BLaER1 (cell line): ENCODE data around the gene FAM174C.

Experiments used
- H3K27ac ChIP-seq: shearing (Covaris generic); formaldehyde crosslinking; 2 replicates; pipeline ENCODE4 v1.8.1; 2022
- H3K27me3 ChIP-seq: shearing (Covaris generic); formaldehyde crosslinking; 2 replicates; pipeline ENCODE4 v1.8.1; 2022
- H3K36me3 ChIP-seq: shearing (Covaris generic); formaldehyde crosslinking; 2 replicates; pipeline ENCODE4 v1.8.1; 2022
- H3K4me1 ChIP-seq: shearing (Covaris generic); formaldehyde crosslinking; 2 replicates; pipeline ENCODE4 v1.8.1; 2022
- H3K4me2 ChIP-seq: shearing (Covaris generic); formaldehyde crosslinking; 2 replicates; pipeline ENCODE4 v1.8.1; 2022
- H3K4me3 ChIP-seq: shearing (Covaris generic); formaldehyde crosslinking; 2 replicates; pipeline ENCODE4 v1.8.1; 2022
- H3K9ac ChIP-seq: shearing (Covaris generic); formaldehyde crosslinking; 2 replicates; pipeline ENCODE4 v1.8.1; 2022
- H3K9me3 ChIP-seq: shearing (Covaris generic); formaldehyde crosslinking; 2 replicates; pipeline ENCODE4 v1.8.1; 2022
- H4K20me1 ChIP-seq: shearing (Covaris generic); formaldehyde crosslinking; 2 replicates; pipeline ENCODE4 v1.8.1; 2022
- Cebpa-rat ChIP-seq: shearing (Covaris generic); IDR thresholded peaks from 2 replicates; pipeline ENCODE4 v1.8.1; 2022

The FAM174C gene

DNA sequence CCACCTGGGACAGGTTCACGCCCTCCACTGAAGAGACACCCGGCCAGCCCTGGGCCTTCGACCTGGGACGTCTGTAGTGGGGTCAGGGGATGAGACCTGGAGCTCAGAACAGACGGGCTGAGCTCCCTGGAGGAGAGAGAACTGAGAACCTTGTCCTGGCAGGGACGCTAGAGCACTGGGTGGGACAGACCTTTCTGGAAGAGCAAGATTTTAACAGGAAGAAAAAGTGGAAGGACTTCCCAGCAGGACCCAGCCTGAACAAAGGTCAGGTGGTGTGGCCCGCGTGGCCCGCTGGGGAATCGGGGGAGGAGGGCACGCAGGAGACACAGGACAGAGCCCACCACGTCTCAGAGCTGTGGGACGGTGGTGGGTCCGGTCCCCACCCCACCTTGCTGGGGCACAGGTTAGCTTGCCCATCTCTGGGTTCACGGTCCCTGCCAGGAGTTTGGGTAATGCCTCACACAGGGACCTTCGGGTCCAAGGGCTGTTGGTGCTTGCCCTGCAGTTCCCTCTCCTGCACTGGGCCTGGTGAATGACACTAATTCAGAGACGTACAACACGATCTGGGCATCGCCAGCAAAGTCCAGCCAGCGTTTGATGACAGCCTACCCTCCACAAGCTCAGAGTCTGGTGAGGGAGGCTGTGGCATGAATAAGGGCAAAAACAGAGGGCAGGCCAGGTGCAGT lies 9.1 kb downstream of the FAM174C start:
- no peak overlapping the region for H3K27ac ChIP-seq

DNA sequence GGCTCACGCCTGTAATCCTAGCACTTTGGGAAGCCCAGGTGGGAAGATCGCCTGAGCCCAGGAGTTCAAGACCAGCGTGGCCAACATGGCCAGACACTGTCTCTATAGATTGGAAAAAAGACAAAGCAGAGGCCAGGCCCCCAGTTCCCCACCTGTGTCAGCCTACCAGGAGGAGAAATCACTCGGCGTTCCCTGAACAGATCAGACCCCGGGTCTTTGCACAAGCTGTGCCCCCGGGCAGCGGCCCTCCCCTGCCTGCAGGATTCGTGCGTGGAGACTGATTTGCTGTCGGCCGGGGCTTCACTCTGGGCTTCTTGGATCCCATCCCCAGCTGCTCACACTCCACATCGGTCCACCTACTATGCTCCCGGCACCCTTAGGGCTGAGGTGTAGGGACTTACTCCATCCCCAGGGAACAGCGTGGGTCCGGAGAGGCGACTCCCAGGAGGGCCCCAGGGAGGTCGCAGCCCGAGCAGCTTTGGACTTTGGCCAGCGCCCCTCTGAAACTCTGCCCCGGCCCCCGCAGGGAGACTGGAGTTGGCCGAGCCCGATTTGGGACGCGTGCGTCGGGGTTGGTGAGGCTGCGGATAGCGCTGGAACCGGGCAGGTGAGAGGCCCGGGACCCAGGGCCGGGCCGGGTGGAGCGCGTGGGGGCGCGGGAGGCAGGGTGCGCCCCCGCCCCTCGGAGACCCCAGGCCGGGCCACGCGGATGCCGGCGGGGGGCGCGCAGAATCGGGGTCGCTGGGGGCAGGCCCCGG lies 9.8 kb downstream of the FAM174C start:
- H3K4me1 ChIP-seq, result peaks cover 33% of the 10 kb centered on the region
- H3K4me3 ChIP-seq, result peak overlapping the region; percentile 72
- H3K27ac ChIP-seq, result no peak overlapping the region
- peaks cover 58% of the 10 kb centered on the region for H4K20me1 ChIP-seq
- TF ChIP-seq Cebpa-rat, result no peak
- peak overlapping the region; percentile 98 for H3K4me2 ChIP-seq
- H3K27me3 ChIP-seq, result peaks cover 71% of the 10 kb centered on the region
- H3K9me3 ChIP-seq, result no peaks in the 10 kb centered on the region
- no peak overlapping the region for H3K9ac ChIP-seq
- H3K36me3 ChIP-seq, result no peaks in the 10 kb centered on the region

More for the DNA sequence above, 9.1 kb downstream of the FAM174C start:
- Histone ChIP-seq H3K9me3 (no peaks in the 10 kb centered on the region), H3K27me3 (peaks cover 68% of the 10 kb centered on the region), H3K4me2 (no peak overlapping the region), H3K4me3 (no peak overlapping the region), H4K20me1 (peaks cover 57% of the 10 kb centered on the region), H3K36me3 (peaks cover 2% of the 10 kb centered on the region), H3K4me1 (peaks cover 36% of the 10 kb centered on the region), H3K9ac (no peak overlapping the region)
- no peak for TF ChIP-seq Cebpa-rat

GRCh38 chr19:1285737-1286360 lies 10.5 kb downstream of the FAM174C start, which contains the start of gene EFNA2:
Gene EFNA2, plus strand, starts transcription at chr19:1285873. Its CDS starts 296 bp downstream, at chr19:1286169.
- Histone ChIP-seq H3K4me2 (peak within 1 kb of the TSS; percentile 98), H3K4me3 (peak within 1 kb of the TSS; percentile 72), H3K27ac (peak within 1 kb of the TSS; percentile 53; the same call in 1 of the 2 replicates), H3K27me3 (peaks cover 78% of the 10 kb centered on the region), H3K36me3 (no peaks in the 10 kb centered on the region), H4K20me1 (peaks cover 61% of the 10 kb centered on the region), H3K9me3 (no peaks in the 10 kb centered on the region), H3K9ac (peak within 1 kb of the TSS; percentile 60), H3K4me1 (peaks cover 40% of the 10 kb centered on the region)
- no peak for TF ChIP-seq Cebpa-rat

GRCh38 chr19:1286487-1287353 lies 11.4 kb downstream of the FAM174C start:
- peak overlapping the region; percentile 53; the same call in 1 of the 2 replicates for H3K27ac ChIP-seq
- H3K9ac ChIP-seq, result peak overlapping the region; percentile 60
- H3K4me2 ChIP-seq, result peak overlapping the region; percentile 98
- peaks cover 87% of the 10 kb centered on the region for H3K27me3 ChIP-seq
- H3K4me1 ChIP-seq, result peaks cover 49% of the 10 kb centered on the region
- no peaks in the 10 kb centered on the region for H3K36me3 ChIP-seq
- H4K20me1 ChIP-seq, result peaks cover 70% of the 10 kb centered on the region
- no peak for TF ChIP-seq Cebpa-rat
- no peaks in the 10 kb centered on the region for H3K9me3 ChIP-seq
- H3K4me3 ChIP-seq, result peak overlapping the region; percentile 72

DNA sequence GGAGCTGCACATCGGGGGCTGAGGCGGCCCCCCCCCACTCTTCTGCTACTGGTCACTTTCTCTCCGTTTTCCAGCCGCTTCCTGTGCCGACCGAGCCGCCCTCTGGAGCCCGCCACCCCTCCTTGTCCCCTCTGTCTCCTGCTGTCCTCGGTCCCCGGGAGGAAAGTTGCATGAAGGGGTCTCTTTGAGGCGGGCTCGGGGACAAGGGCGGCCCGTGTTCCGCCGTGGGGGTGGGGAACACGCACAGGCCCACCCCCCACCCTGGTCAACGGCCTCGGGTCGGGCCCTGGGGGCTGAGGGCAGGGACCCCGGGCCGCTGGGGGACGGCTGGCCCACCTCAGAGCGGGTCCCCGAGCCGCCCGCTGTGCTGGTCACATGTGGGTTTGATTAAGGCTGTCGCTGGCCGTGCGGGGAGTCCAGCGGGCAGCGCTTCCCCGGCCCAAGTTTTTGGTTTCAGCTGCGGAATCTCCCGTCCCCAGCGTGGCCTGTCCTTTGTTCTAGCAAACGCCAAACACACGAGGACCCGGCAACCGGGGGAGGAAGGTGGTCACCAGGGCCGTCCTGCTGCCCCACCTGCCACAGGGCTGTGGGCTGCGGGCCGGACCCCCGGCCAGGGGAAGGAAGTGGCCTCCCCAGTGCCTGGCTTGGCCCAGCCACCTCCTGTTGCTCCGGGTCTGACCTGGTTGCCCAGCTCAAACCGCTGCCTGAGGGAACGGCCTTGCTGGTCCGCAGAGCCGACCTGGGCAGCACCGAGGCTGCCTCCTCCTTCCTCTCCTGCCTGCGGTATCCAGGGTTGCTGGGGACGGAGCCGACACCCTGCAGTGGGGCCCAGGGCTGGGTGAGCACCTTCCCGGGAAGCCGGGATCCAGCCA lies 12.3 kb downstream of the FAM174C start:
- Histone ChIP-seq H3K4me2 (peak overlapping the region; percentile 98), H3K27ac (no peak overlapping the region), H3K9ac (no peak overlapping the region), H4K20me1 (peaks cover 79% of the 10 kb centered on the region), H3K4me3 (peak overlapping the region; percentile 72), H3K36me3 (no peaks in the 10 kb centered on the region), H3K4me1 (peaks cover 57% of the 10 kb centered on the region), H3K27me3 (peaks cover 95% of the 10 kb centered on the region), H3K9me3 (no peaks in the 10 kb centered on the region)
- TF ChIP-seq Cebpa-rat, result no peak

GRCh38 chr19:1288226-1288612 lies 12.9 kb downstream of the FAM174C start:
- H3K27ac ChIP-seq, result no peak overlapping the region

GRCh38 chr19:1288833-1289685 lies 13.7 kb downstream of the FAM174C start:
- no peak for TF ChIP-seq Cebpa-rat
- H3K4me1 ChIP-seq, result peaks cover 72% of the 10 kb centered on the region

More at GRCh38 chr19:1288226-1288612, 12.9 kb downstream of the FAM174C start:
- H3K4me1 ChIP-seq, result peaks cover 64% of the 10 kb centered on the region
- H3K36me3 ChIP-seq, result no peaks in the 10 kb centered on the region
- TF ChIP-seq Cebpa-rat, result no peak
- peaks cover 95% of the 10 kb centered on the region for H3K27me3 ChIP-seq
- H3K4me2 ChIP-seq, result peak overlapping the region; percentile 98; the same call in 1 of the 2 replicates
- H4K20me1 ChIP-seq, result peaks cover 85% of the 10 kb centered on the region
- no peak overlapping the region for H3K4me3 ChIP-seq
- H3K9ac ChIP-seq, result no peak overlapping the region
- H3K9me3 ChIP-seq, result no peaks in the 10 kb centered on the region

GRCh38 chr19:1289686-1290025 lies 14.3 kb downstream of the FAM174C start:
- Histone ChIP-seq H3K36me3 (no peaks in the 10 kb centered on the region), H3K9ac (no peak overlapping the region), H4K20me1 (peaks cover 91% of the 10 kb centered on the region), H3K4me3 (no peak overlapping the region), H3K4me1 (peaks cover 78% of the 10 kb centered on the region), H3K27me3 (peaks cover 91% of the 10 kb centered on the region), H3K9me3 (no peaks in the 10 kb centered on the region), H3K4me2 (no peak overlapping the region), H3K27ac (no peak overlapping the region)
- TF ChIP-seq Cebpa-rat, result no peak

More at GRCh38 chr19:1288833-1289685, 13.7 kb downstream of the FAM174C start:
- Histone ChIP-seq H3K9ac (no peak overlapping the region), H3K36me3 (no peaks in the 10 kb centered on the region), H3K27ac (no peak overlapping the region), H3K4me2 (no peak overlapping the region), H3K9me3 (no peaks in the 10 kb centered on the region), H3K4me3 (no peak overlapping the region), H4K20me1 (peaks cover 91% of the 10 kb centered on the region), H3K27me3 (peaks cover 94% of the 10 kb centered on the region)
